Naive B cell (primary cell): ENCODE measurements around the gene ZNF124. TPM values are rescaled to one million over a fixed set of nuclear protein-coding genes. Genes with fewer than 3 reads are reported as not detected.
"Not testable (repeated sequence)": the region's sequence is repeated elsewhere in the genome, so short reads cannot be mapped to it uniquely, and the experiment has no call there.

Source experiments
- ATAC-seq, 2 donors: fragments of 150-1000 bp; cut with Tn5 transposase; 2 replicates each; pipeline ENCODE4 v1.10.0; 2021; ENCODE audit warnings: low read depth in 2 of 2, mild to moderate bottlenecking in 2 of 2, moderate library complexity in 2 of 2
- DNase-seq: peaks from one replicate; pipeline ENCODE4 v3.0.0; 2022
- H3K27ac Mint-ChIP-seq, 6 donors: one replicate each; pipeline ENCODE4 v1.8.0; 2020 to 2022; ENCODE audit warnings: mild to moderate bottlenecking in 6 of 6, mixed read lengths in 6 of 6, moderate library complexity in 5 of 6, inconsistent platforms in 2 of 6
- H3K27me3 Mint-ChIP-seq, 3 donors: one replicate each; pipeline ENCODE4 v1.8.0; 2021 to 2022; ENCODE audit warnings: mixed read lengths in 3 of 3, mild to moderate bottlenecking in 1 of 3
- H3K36me3 Mint-ChIP-seq, 2 donors: one replicate each; pipeline ENCODE4 v1.8.0; 2020 to 2022; ENCODE audit warnings: mixed read lengths in 2 of 2, inconsistent platforms in 1 of 2, mild to moderate bottlenecking in 1 of 2
- H3K4me1 Mint-ChIP-seq, 3 donors: one replicate each; pipeline ENCODE4 v1.8.0; 2020 to 2022; ENCODE audit warnings: mixed read lengths in 3 of 3, inconsistent platforms in 1 of 3, mild to moderate bottlenecking in 1 of 3, moderate library complexity in 1 of 3
- H3K4me3 Mint-ChIP-seq, 8 donors: one replicate each; pipeline ENCODE4 v1.8.0; 2020 to 2022; ENCODE audit warnings: mild to moderate bottlenecking in 8 of 8, mixed read lengths in 8 of 8, moderate library complexity in 8 of 8, inconsistent platforms in 2 of 8
- H3K9me3 Mint-ChIP-seq, 7 donors: one replicate each; pipeline ENCODE4 v1.8.0; 2020 to 2022; ENCODE audit warnings: mixed read lengths in 7 of 7, mild to moderate bottlenecking in 5 of 7, inconsistent platforms in 2 of 7, moderate library complexity in 1 of 7
- polyA plus RNA-seq, 6 donors: library from polyadenylated mRNA; unstranded; fragments of 300-500 nt; fragmentation: Illumina TruSeq; gene quantifications; one replicate each; pipeline ENCODE4 v1.2.3, GENCODE V29; 2021; ENCODE audit warnings: low read depth in 6 of 6

The ZNF124 gene
- polyA plus RNA-seq: 10 to 100 TPM in 5 of 6 donors, 1 to 10 TPM in 1; 7.9 to 17.5 (median 10.6) TPM

DNA sequence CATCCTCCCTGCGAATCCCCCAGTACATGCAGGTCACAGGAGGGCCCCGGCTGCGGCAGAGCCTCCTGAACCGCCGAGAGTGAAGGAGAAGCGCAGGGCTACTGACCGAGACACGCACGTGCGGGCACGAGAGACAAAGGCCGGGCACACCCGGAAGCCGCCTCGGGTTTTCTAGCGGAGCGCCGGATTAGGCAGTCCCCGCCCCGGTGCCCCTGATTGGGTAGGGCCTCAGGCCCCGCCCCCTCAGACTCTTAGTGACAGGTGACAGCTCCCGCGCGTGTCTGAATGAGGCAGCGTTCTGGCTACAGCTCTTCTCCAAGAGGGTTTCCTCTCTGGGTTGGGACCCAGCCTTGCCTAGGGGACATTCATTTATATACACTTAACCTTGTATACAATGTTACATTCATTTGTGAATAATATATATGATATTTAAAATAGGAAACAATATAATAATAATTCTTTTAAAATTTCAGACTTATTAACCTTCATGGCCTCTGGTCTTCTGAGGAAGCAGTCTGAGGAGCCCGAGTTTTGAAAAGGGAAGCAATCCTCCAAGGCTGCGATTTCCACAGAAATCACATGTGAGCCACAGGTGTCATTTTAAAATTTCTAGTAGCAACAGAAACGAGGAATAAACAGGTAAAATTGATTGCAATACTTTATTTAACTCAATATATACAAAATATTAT is at the start of gene ZNF124:
ZNF124 (minus strand) TSS at position 146 of the 689 bp plus-strand sequence; CDS start at position 3, 143 bp downstream.
- Mint-ChIP-seq H3K4me1 (peaks cover 14 to 34% (median 19%) of the 10 kb centered on the region in 3 donors), H3K4me3 (peak within 1 kb of the TSS in 4 of 8 donors; percentile 2 to 77 (median 54)), H3K9me3 (peaks cover 0 to 15% (median 4%) of the 10 kb centered on the region in 7 donors), H3K27ac (peak within 1 kb of the TSS in 2 of 6 donors; percentile 22 to 91)
- ATAC-seq (peak; percentile 96 to 98), DNase-seq (peak; percentile 49)
- not testable (repeated sequence) for H3K27me3 Mint-ChIP-seq, H3K36me3 Mint-ChIP-seq

DNA sequence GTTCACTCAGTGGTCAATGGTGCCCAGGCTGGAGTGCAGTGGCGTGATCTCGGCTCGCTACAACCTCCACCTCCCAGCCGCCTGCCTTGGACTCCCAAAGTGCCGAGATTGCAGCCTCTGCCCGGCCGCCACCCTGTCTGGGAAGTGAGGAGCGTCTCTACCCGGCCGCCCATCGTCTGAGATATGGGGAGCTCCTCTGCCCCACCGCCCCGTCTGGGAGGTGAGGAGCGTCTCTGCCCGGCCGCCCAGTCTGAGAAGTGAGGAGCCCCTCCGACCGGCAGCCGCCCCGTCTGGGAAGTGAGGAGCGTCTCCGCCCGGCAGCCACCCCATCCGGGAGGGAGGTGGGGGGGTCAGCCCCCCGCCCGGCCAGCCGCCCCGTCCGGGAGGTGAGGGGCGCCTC is 48.5 kb upstream of the ZNF124 start:
- DNase-seq, ATAC-seq, H3K4me3 Mint-ChIP-seq, H3K4me1 Mint-ChIP-seq, H3K27ac Mint-ChIP-seq: not testable (repeated sequence)
- H3K27me3 Mint-ChIP-seq: peaks cover 9 to 34% (median 30%) of the 10 kb centered on the region in 3 donors
- peaks cover 5 to 29% (median 18%) of the 10 kb centered on the region in 7 donors for H3K9me3 Mint-ChIP-seq
- peaks cover 0 to 18% of the 10 kb centered on the region in 2 donors for H3K36me3 Mint-ChIP-seq

DNA sequence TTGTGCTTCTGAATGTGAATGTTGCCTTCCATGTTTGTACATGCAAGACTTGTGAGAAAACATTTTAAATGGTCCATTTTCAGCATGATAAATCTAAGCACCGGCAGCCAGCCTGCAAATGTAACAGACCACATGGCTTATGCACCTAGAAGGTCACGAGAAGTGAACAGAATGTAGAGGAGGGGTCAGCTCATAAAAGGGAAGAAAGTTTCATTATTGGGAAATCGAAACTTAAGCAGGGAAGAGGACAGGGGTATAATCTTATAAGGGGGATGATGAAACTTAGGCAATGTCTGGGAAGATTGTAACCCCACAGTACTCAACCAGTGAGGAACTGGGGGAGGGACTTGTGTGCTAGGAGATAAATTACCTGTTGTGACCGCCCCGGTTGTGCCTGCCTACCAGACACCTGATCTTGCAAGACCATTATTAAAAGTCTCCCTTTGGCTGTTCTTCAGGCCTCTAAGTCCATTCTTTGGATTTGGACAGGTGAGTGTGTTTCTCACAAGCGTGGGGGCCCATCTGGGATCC is 46.4 kb upstream of the ZNF124 start:
- no peak for ATAC-seq
- peaks cover 9 to 20% (median 17%) of the 10 kb centered on the region in 3 donors for H3K27me3 Mint-ChIP-seq
- H3K9me3 Mint-ChIP-seq: peaks cover 0 to 10% (median 3%) of the 10 kb centered on the region in 7 donors
- H3K4me1 Mint-ChIP-seq: no peaks in the 10 kb centered on the region
- H3K4me3 Mint-ChIP-seq: no peak overlapping the region
- DNase-seq: no peak
- H3K27ac Mint-ChIP-seq: peak overlapping the region in 1 of 6 donors; percentile 65
- H3K36me3 Mint-ChIP-seq: peaks cover 0 to 6% of the 10 kb centered on the region in 2 donors

GRCh38 chr1:247216261-247216660 is 44.4 kb upstream of the ZNF124 start:
- H3K27ac Mint-ChIP-seq: no peak overlapping the region

DNA sequence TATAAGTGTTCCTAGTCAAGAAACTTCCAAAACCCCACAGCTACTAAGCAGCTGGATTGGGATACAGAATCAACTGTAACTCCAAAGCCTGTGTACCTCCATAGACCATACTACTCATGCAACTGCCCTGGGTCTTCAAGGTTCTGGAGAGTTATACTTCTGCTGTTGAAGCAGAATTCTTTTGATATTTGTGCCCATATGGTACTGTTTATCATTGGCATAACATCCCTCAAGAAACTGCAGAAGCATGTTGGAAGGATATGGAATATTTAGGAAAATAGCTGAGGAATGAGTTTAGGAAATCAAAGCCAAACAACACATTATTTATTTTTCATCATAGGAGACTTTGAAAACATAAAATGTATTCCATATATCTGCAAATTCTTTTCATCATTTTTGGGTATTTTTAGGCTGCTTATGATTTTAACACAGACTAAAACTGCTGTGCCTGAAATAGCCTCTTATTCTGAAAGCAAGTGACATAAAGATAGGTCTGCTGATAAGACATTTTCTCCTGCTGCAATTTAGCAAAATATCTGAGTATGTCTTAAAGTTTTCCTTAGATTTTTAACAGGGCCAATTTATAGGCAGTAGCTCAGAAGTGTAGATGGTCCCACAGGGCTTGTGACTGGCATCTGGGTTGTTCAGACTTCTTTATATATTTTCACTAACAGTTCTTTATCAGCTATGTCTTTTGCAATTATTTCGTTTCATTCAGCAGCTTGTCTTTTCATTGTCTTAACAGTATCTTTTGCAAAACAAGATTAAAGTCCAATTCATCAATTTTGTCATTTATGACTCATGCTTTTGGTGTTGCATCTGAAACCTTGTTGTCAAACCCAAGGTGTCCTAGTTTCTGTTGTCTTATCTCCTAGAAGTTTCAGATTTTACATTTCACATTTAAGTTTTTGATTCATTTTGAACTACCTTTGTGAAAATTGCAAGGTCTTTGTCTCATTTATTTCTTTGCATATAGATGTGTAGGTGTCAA is 41.1 kb upstream of the ZNF124 start:
- Mint-ChIP-seq H3K4me3 (peak overlapping the region in 1 of 8 donors; percentile 16), H3K4me1 (peaks cover 36 to 40% (median 36%) of the 10 kb centered on the region in 3 donors), H3K36me3 (no peaks in the 10 kb centered on the region), H3K27ac (peak overlapping the region in 3 of 6 donors; percentile 30 to 75 (median 68)), H3K27me3 (peaks cover 0 to 10% (median 2%) of the 10 kb centered on the region in 3 donors), H3K9me3 (peaks cover 0 to 1% (median 0%) of the 10 kb centered on the region in 7 donors)
- no peak for DNase-seq
- ATAC-seq: no peak

More at GRCh38 chr1:247216261-247216660, 44.4 kb upstream of the ZNF124 start:
- ATAC-seq: no peak
- no peak for DNase-seq
- peaks cover 11 to 12% (median 11%) of the 10 kb centered on the region in 3 donors for H3K4me1 Mint-ChIP-seq
- no peak overlapping the region for H3K4me3 Mint-ChIP-seq
- H3K36me3 Mint-ChIP-seq: no peaks in the 10 kb centered on the region
- H3K9me3 Mint-ChIP-seq: peaks cover 0 to 4% (median 0%) of the 10 kb centered on the region in 7 donors
- peaks cover under 1 to 12% (median 11%) of the 10 kb centered on the region in 3 donors for H3K27me3 Mint-ChIP-seq

DNA sequence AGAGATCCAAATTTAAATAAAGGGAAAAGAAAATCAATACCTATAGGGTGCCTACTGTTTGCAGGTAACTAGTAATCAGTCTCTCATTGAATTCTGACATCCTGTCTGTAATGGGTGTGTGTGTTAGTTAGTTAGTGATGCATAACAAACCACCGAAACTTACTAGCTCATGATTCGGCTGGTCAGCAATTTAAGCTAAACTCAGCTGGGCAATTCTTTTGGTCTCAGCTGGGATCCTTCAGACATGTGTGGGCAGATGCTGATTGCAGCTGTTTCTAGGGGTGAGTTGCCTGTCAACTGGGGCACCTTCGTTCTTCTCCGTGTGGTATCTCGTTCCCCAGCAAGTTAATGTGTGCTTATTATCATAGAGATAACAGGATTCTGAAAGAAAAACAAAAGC is 40.2 kb upstream of the ZNF124 start:
- Mint-ChIP-seq H3K27ac (peak overlapping the region in 5 of 6 donors; percentile 68 to 87 (median 80)), H3K27me3 (peaks cover 0 to 10% (median 0%) of the 10 kb centered on the region in 3 donors), H3K9me3 (no peaks in the 10 kb centered on the region), H3K36me3 (no peaks in the 10 kb centered on the region), H3K4me3 (peak overlapping the region in 7 of 8 donors; percentile 41 to 67 (median 52)), H3K4me1 (peaks cover 45 to 49% (median 45%) of the 10 kb centered on the region in 3 donors)
- DNase-seq (peak; percentile 7), ATAC-seq (no peak)

DNA sequence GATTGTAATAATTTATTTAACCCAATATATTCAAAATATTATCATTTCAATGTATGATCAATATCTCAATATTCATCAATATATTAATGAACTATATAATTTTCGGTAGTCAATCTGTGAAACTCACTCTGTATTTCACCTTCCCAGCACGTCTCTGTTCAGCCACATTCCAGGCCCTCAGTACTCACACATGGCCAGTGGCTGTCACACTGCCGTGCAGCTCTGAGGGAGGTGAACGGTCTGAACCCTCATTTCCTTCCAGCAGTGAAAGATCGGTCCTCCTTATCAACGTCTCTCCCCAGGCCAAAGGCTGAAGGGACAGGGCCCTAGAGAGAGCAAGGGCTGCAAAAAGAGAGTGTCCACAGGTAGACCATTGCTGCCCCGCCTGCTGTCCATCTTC is 39.5 kb upstream of the ZNF124 start:
- no peak for ATAC-seq
- Mint-ChIP-seq H3K4me1 (peaks cover 46 to 53% (median 47%) of the 10 kb centered on the region in 3 donors), H3K4me3 (peak overlapping the region; percentile 39 to 67 (median 52))

GRCh38 chr1:247210376-247211117 is 38.7 kb upstream of the ZNF124 start:
- DNase-seq (peak; percentile 95), ATAC-seq (peak; percentile 98)
- Mint-ChIP-seq H3K36me3 (peaks cover 0 to 7% of the 10 kb centered on the region in 2 donors), H3K4me1 (peaks cover 50 to 61% (median 51%) of the 10 kb centered on the region in 3 donors), H3K4me3 (peak overlapping the region; percentile 94 to 98 (median 97)), H3K9me3 (no peaks in the 10 kb centered on the region), H3K27ac (peak overlapping the region; percentile 78 to 99 (median 98)), H3K27me3 (no peaks in the 10 kb centered on the region)

More for the DNA sequence above, 39.5 kb upstream of the ZNF124 start:
- Mint-ChIP-seq H3K36me3 (peaks cover 0 to under 1% of the 10 kb centered on the region in 2 donors), H3K27me3 (peaks cover 0 to 6% (median 0%) of the 10 kb centered on the region in 3 donors), H3K9me3 (no peaks in the 10 kb centered on the region), H3K27ac (peak overlapping the region in 5 of 6 donors; percentile 38 to 89 (median 80))
- no peak for DNase-seq

DNA sequence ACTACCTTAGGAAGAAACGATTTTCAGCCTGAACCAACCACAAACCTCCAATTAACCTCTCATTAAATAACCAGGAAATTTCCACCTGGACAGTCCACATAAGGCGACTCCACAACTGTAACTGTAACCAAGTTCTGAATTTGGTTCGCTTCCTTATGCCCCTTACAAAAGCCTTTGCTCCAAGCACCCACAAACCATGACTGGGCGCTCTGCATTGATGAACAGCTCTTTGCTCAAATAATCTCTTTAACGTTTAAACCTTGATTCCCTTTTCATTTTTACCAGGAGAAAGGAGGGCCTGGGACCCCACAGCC is 38.2 kb upstream of the ZNF124 start:
- H3K27ac Mint-ChIP-seq: peak overlapping the region; percentile 73 to 97 (median 93)
- peaks cover 50 to 61% (median 51%) of the 10 kb centered on the region in 3 donors for H3K4me1 Mint-ChIP-seq
- H3K4me3 Mint-ChIP-seq: peak overlapping the region; percentile 91 to 98 (median 97)
- H3K36me3 Mint-ChIP-seq: peaks cover 0 to 7% of the 10 kb centered on the region in 2 donors
- no peaks in the 10 kb centered on the region for H3K9me3 Mint-ChIP-seq
- no peaks in the 10 kb centered on the region for H3K27me3 Mint-ChIP-seq
- ATAC-seq: no peak
- no peak for DNase-seq

DNA sequence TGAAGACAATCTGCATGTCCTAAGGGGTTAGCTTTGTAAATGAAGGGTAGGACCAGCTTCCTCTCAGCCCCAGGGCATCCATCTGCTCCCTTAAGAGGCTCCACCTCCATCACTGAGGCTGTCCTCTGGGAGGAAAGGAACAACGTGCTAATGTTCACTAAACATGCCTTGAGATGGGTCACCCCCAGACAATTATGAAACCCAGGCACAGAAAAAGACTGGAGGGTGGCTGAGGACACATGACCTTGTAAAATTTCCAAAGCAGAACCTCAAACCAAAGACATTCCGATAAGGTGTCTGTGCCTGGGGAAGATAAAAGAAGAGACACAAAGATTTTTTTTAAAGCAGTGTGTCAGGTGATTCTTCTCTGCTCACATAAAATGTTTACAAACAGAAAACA is 37.6 kb upstream of the ZNF124 start:
- no peaks in the 10 kb centered on the region for H3K9me3 Mint-ChIP-seq
- peaks cover 50 to 66% (median 51%) of the 10 kb centered on the region in 3 donors for H3K4me1 Mint-ChIP-seq
- ATAC-seq: no peak
- DNase-seq: no peak
- peaks cover 0 to 7% of the 10 kb centered on the region in 2 donors for H3K36me3 Mint-ChIP-seq
- H3K27ac Mint-ChIP-seq: peak overlapping the region in 5 of 6 donors; percentile 63 to 96 (median 89)
- no peaks in the 10 kb centered on the region for H3K27me3 Mint-ChIP-seq
- H3K4me3 Mint-ChIP-seq: peak overlapping the region; percentile 91 to 98 (median 97)

DNA sequence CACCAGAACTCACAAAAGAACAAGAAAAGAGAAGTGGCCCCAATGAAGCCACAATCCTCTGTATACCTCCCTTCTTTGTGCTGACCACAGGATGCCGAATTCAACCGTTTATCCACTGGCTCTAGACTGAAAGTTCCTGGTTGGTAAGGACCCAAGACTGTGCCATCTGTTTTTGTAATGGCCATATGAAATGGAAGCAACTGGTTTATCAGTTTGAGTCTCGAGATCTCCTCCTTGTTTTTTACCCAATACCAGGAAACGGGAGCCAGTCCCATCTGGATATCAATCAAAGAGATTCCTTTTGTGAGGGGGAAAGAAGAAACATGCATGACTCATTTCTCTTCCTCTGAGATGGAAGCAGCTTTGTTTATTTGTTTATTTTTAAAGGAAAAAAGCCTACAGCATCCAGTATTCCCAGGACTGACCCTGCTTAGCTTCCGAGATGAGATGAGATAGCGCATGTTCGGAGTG is 32.4 kb upstream of the ZNF124 start:
- DNase-seq: no peak
- no peaks in the 10 kb centered on the region for H3K9me3 Mint-ChIP-seq
- H3K4me3 Mint-ChIP-seq: no peak overlapping the region
- peaks cover 17 to 32% of the 10 kb centered on the region in 2 donors for H3K36me3 Mint-ChIP-seq
- H3K27ac Mint-ChIP-seq: no peak overlapping the region
- H3K4me1 Mint-ChIP-seq: peaks cover 36 to 65% (median 44%) of the 10 kb centered on the region in 3 donors
- no peak for ATAC-seq
- H3K27me3 Mint-ChIP-seq: no peaks in the 10 kb centered on the region

DNA sequence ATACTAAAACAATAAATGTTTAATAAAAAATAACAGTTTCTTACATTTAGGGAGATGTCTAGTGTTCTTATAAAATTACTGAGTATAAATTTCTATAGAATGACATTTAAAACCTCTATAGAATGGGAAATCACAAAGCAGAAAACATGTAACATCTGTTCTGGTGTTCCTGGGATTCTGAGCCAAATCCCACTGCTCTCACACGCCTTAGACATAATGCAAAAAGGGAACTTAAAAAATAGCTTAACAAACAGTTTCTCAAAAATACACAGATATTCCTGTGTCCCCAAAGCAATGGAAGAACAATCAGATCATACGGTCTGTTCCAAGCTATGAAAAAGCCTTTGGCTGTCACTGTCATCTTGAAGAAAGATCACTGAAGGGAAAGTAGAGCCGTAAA is 27.0 kb upstream of the ZNF124 start:
- peaks cover 38 to 72% of the 10 kb centered on the region in 2 donors for H3K36me3 Mint-ChIP-seq
- peak overlapping the region in 1 of 6 donors; percentile 34 for H3K27ac Mint-ChIP-seq

More for the DNA sequence above, 27.0 kb upstream of the ZNF124 start:
- H3K27me3 Mint-ChIP-seq: no peaks in the 10 kb centered on the region
- DNase-seq: no peak
- no peak overlapping the region for H3K4me3 Mint-ChIP-seq
- ATAC-seq: no peak
- H3K9me3 Mint-ChIP-seq: peaks cover 1 to 20% (median 15%) of the 10 kb centered on the region in 7 donors
- peaks cover 15 to 21% (median 16%) of the 10 kb centered on the region in 3 donors for H3K4me1 Mint-ChIP-seq
